HepG2 (cell line): ENCODE measurements around the gene ERBB4. TPM values are rescaled to one million over a fixed set of nuclear protein-coding genes. Genes with fewer than 3 reads are reported as not detected.

Source experiments
- ATAC-seq: fragments of 200-7000 bp; cut with Tn5 transposase; 3 replicates; pipeline ENCODE4 v1.9.1; 2020; ENCODE audit warnings: mild to moderate bottlenecking, moderate library complexity
- BruUV-seq: library from RNA; stranded (reverse); fragments of 400-500 nt; replicated peaks from 2 replicates; lab custom pipeline; 2021; lab: Mats Ljungman, UMichigan
- CTCF ChIA-PET: fragments of 300-600 bp; formaldehyde crosslinking; extraction: SDS; loops from one replicate; lab custom pipeline; 2021; ENCODE audit warnings: low total read pairs, inconsistent platforms, low intra/inter-chr PET ratio; lab: Yijun Ruan, JAX
- POLR2A ChIA-PET: fragments of 350-600 bp; sonication (Branson Sonifier 250); formaldehyde crosslinking; loops from one replicate; lab custom pipeline; 2020; ENCODE audit warnings: antibody characterized with exemption, inconsistent platforms; lab: Yijun Ruan, JAX
- DNase-seq: peaks from one replicate; pipeline ENCODE4 v3.0.0-alpha.2; 2015; ENCODE audit warnings: low spot score
- FAIRE-seq: peaks from 3 replicates; lab custom pipeline; 2011; peaks lifted over from hg19 to GRCh38; lab: Jason Lieb, UNC
- H2AFZ ChIP-seq: one replicate; pipeline ENCODE4 v1.6.1; 2011; ENCODE audit warnings: low read length, inconsistent platforms
- H3K27ac ChIP-seq: fragments of 300-600 bp; 3 replicates; pipeline ENCODE4 v1.8.0; 2011; ENCODE audit warnings: mixed run types, mild to moderate bottlenecking, mixed read lengths, low read length, inconsistent platforms; ENCODE audit not compliant: insufficient read depth; ENCODE audit errors: extremely low read length
- H3K27me3 ChIP-seq, 2 experiments: fragments of 200-600 bp in 1 of 2; 2 replicates in 1 of 2; 3 replicates in 1 of 2; pipeline versions ENCODE4 v1.6.0 to v1.8.0; 2011; ENCODE audit warnings: low read length in 2 of 2, mild to moderate bottlenecking in 2 of 2, moderate library complexity in 2 of 2, inconsistent platforms in 1 of 2; ENCODE audit not compliant: insufficient read depth in 2 of 2, control insufficient read depth in 1 of 2
- H3K36me3 ChIP-seq, 2 experiments: fragments of 200-600 bp in 1 of 2; replicated peaks in 1 of 2; 2 replicates in 1 of 2; 3 replicates in 1 of 2; pipeline versions ENCODE4 v1.5.1 to v1.8.0; 2011; ENCODE audit warnings: low read length in 2 of 2, inconsistent platforms in 1 of 2; ENCODE audit not compliant: insufficient read depth in 2 of 2, control insufficient read depth in 1 of 2
- H3K4me1 ChIP-seq: 2 replicates; pipeline ENCODE4 v1.5.1; 2012; ENCODE audit warnings: low read length, inconsistent platforms; ENCODE audit not compliant: insufficient read depth
- H3K4me2 ChIP-seq: 2 replicates; pipeline ENCODE4 v1.6.0; 2011; ENCODE audit warnings: low read depth, low read length, inconsistent platforms
- H3K4me3 ChIP-seq, 3 experiments: fragments of 200-600 bp in 1 of 3; sonication (generic), shearing (Covaris generic) in 1 of 3; replicated peaks in 1 of 3; 2 replicates each; pipeline ENCODE4 v1.5.1; 2011 to 2016; ENCODE audit warnings: low read length in 3 of 3, inconsistent platforms in 2 of 3, low read depth in 2 of 3, mild to moderate bottlenecking in 2 of 3, control low read depth in 1 of 3, mixed read lengths in 1 of 3; ENCODE audit not compliant: insufficient read depth in 1 of 3
- H3K79me2 ChIP-seq: one replicate; pipeline ENCODE4 v1.6.1; 2011; ENCODE audit warnings: low read length, inconsistent platforms; ENCODE audit not compliant: insufficient read depth
- H3K9ac ChIP-seq: 2 replicates; pipeline ENCODE4 v1.6.0; 2011; ENCODE audit warnings: mild to moderate bottlenecking, low read depth, low read length, inconsistent platforms; ENCODE audit not compliant: insufficient read depth
- H3K9me3 ChIP-seq: 2 replicates; pipeline ENCODE4 v1.5.1; 2012; ENCODE audit warnings: mild to moderate bottlenecking, low read length
- H4K20me1 ChIP-seq: 2 replicates; pipeline ENCODE4 v1.6.0; 2011; ENCODE audit warnings: inconsistent platforms, mild to moderate bottlenecking, low read length, moderate library complexity; ENCODE audit not compliant: insufficient read depth
- CREB1 ChIP-seq, 2 experiments: fragments of 450-650 bp in 1 of 2; IDR thresholded peaks; 2 replicates each; pipeline ENCODE4 v1.6.1; 2016 to 2017; ENCODE audit warnings: control low read depth in 1 of 2, mild to moderate bottlenecking in 1 of 2, missing compliant biosample characterization in 1 of 2, missing genetic modification characterization in 1 of 2
- HNF4A ChIP-seq: sonication (generic); formaldehyde crosslinking; IDR thresholded peaks from 2 replicates; pipeline ENCODE4 v1.4.0; 2020; ENCODE audit warnings: missing genetic modification reagents
- NPAS2 ChIP-seq: sonication (generic); formaldehyde crosslinking; IDR thresholded peaks from 2 replicates; pipeline ENCODE4 v1.8.0; 2022; ENCODE audit warnings: mild to moderate bottlenecking, missing genetic modification reagents, borderline replicate concordance
- RORA ChIP-seq: sonication (generic); formaldehyde crosslinking; IDR thresholded peaks from 2 replicates; pipeline ENCODE4 v1.5.0; 2020; ENCODE audit warnings: mild to moderate bottlenecking, missing genetic modification reagents, moderate library complexity
- RXRB ChIP-seq: IDR thresholded peaks from 2 replicates; pipeline ENCODE4 v1.6.1; 2016; ENCODE audit warnings: borderline replicate concordance, missing genetic modification reagents, missing compliant biosample characterization
- SPEN ChIP-seq: sonication (generic); formaldehyde crosslinking; IDR thresholded peaks from 2 replicates; pipeline ENCODE4 v1.5.1; 2020; ENCODE audit warnings: low read depth, mild to moderate bottlenecking, missing genetic modification reagents
- ZBTB38 ChIP-seq: sonication (generic); formaldehyde crosslinking; IDR thresholded peaks from 2 replicates; pipeline ENCODE4 v1.5.1; 2020; ENCODE audit warnings: mild to moderate bottlenecking, missing genetic modification reagents
- ZNF121 ChIP-seq: sonication (generic); formaldehyde crosslinking; IDR thresholded peaks from 2 replicates; pipeline ENCODE4 v1.5.0; 2020; ENCODE audit warnings: mild to moderate bottlenecking, missing genetic modification reagents
- ZNF446 ChIP-seq: sonication (generic); formaldehyde crosslinking; IDR thresholded peaks from 2 replicates; pipeline ENCODE4 v1.5.0; 2020; ENCODE audit warnings: mild to moderate bottlenecking, missing genetic modification reagents
- ZSCAN31 ChIP-seq: sonication (generic); formaldehyde crosslinking; IDR thresholded peaks from 2 replicates; pipeline ENCODE4 v1.5.0; 2020; ENCODE audit warnings: low read depth, mild to moderate bottlenecking, missing genetic modification reagents
- WGBS: methylation state at CpG from one replicate; pipeline ENCODE4 v1.1.6; 2017; ENCODE audit warnings: low lambda C conversion rate; 5-methylcytosine and 5-hydroxymethylcytosine counted together
- in situ Hi-C: cut with HindIII; loops from 2 replicates; pipeline ENCODE4 v1.10.0; 2017; ENCODE audit warnings: low pct_unique_long_range_greater_than_20kb; ENCODE audit not compliant: extremely low pct_ligation_motif_present
- intact Hi-C: fragments of 100-400 bp; cut with micrococcal nuclease; formaldehyde crosslinking; loops from one replicate; pipeline ENCODE4 v1.10.0; 2022; ENCODE audit not compliant: unreplicated experiment
- polyA plus RNA-seq, 8 experiments: library from polyadenylated mRNA; depleted of rRNA in 3 of 8; stranded (reverse) in 7 of 8; unstranded in 1 of 8; fragments of >200 nt; fragmentation: Illumina TruSeq in 4 of 8; extraction: Trizol in 4 of 8; gene quantifications; 2 replicates each; pipeline versions ENCODE4 v1.2.1 to v1.2.3, GENCODE V29; 2011 to 2016; ENCODE audit warnings: low read depth in 4 of 8, missing spikeins in 1 of 8, mixed read lengths in 1 of 8; ENCODE audit not compliant: insufficient read depth in 1 of 8
- total RNA-seq, 5 experiments: library from RNA; depleted of rRNA; stranded (reverse); fragments of >200 nt; fragmentation: Illumina TruSeq; extraction: Trizol; gene quantifications; 2 replicates each; pipeline ENCODE4 v1.2.3, GENCODE V29; 2016; ENCODE audit warnings: low read depth in 1 of 5
- TF ChIP-seq, protein P1 (sequence below): sonication (generic); formaldehyde crosslinking; IDR thresholded peaks from 2 replicates; pipeline ENCODE4 v1.5.0; 2020; ENCODE audit warnings: missing genetic modification reagents
- TF ChIP-seq, protein P2 (sequence below): sonication (generic); formaldehyde crosslinking; IDR thresholded peaks from 2 replicates; pipeline ENCODE4 v1.4.0; 2020; ENCODE audit warnings: missing genetic modification reagents, mild to moderate bottlenecking, borderline replicate concordance
- TF ChIP-seq, protein P3 (sequence below): sonication (generic); formaldehyde crosslinking; IDR thresholded peaks from 2 replicates; pipeline ENCODE4 v1.5.0; 2020; ENCODE audit warnings: missing genetic modification reagents, mild to moderate bottlenecking, borderline replicate concordance

Gene ERBB4
- total and polyA plus RNA-seq, 2 of the 13 experiments (the other 11 are each of a cell fraction or from before 2014, with no cell fraction given) = not detected

- Histone ChIP-seq H3K4me2 (no peak overlapping the region), H3K9ac (no peak overlapping the region), H3K79me2 (no peaks in the 10 kb centered on the region), H3K9me3 (no peaks in the 10 kb centered on the region), H3K4me1 (no peaks in the 10 kb centered on the region), H3K4me3 (no peak overlapping the region), H4K20me1 (no peaks in the 10 kb centered on the region), H2AFZ (no peak overlapping the region), H3K27ac (no peak overlapping the region), H3K36me3 (no peaks in the 10 kb centered on the region), H3K27me3 (no peaks in the 10 kb centered on the region; a peak in 1 of 5 replicates)
- FAIRE-seq (no peak), DNase-seq (no peak), ATAC-seq (no peak)
- POLR2A ChIA-PET = no interaction called here
- in situ Hi-C loops (no loop called here), intact Hi-C loops (no loop called here)
- WGBS = 5% methylated on average over 2 of the region's 2 CpGs
- BruUV-seq = no TSS peak
- TF ChIP-seq CREB1 (IDR thresholded peaks at IDR 0.05) (peak; percentile 66), CREB1 (CRISPR knock-in tag; IDR thresholded peaks at IDR 0.05) (no peak), ZNF446 (CRISPR knock-in tag) (no peak), ZSCAN31 (CRISPR knock-in tag) (no peak), HNF4A (CRISPR knock-in tag) (no peak), RXRB (CRISPR knock-in tag) (no peak)
- CTCF ChIA-PET = no interaction called here
Observed at GRCh38 chr2:211397764-211398163, 1140.8 kb downstream of the ERBB4 start.

DNA sequence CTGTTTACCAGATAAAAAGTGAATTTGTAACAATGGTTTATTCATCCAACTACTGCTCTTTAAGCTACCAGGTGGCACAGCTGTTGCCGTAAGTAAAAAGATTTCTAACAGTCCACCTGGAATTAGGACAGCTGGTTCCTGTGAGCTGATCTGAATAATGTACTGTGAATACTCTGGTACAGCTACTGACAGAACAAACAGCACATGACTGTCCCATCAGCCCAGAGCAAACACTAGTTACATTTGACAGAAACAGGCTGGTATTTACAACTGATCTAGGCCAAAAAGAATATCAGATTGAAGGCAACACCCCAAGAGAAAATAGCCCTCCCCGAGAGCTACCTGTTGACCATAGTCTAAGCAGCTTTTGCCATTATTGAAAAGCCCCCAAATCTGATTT, 1141.8 kb downstream of the ERBB4 start:
- POLR2A ChIA-PET = no interaction called here
- no peaks in the 10 kb centered on the region for H3K4me1 ChIP-seq
- no peaks in the 10 kb centered on the region; a peak in 1 of 5 replicates for H3K27me3 ChIP-seq
- in situ Hi-C loops (no loop called here), intact Hi-C loops (no loop called here)
- no peak for DNase-seq
- no TSS peak for BruUV-seq
- WGBS = 0% methylated on average over 2 of the region's 2 CpGs
- no peaks in the 10 kb centered on the region for H4K20me1 ChIP-seq
- H2AFZ ChIP-seq = no peak overlapping the region
- CTCF ChIA-PET = no interaction called here
- no peak overlapping the region for H3K9ac ChIP-seq
- H3K36me3 ChIP-seq = no peaks in the 10 kb centered on the region
- FAIRE-seq = no peak
- peak; percentile 52 for ATAC-seq
- H3K4me2 ChIP-seq = no peak overlapping the region
- no peak overlapping the region for H3K4me3 ChIP-seq
- H3K27ac ChIP-seq = no peak overlapping the region
- no peaks in the 10 kb centered on the region for H3K9me3 ChIP-seq
- H3K79me2 ChIP-seq = no peaks in the 10 kb centered on the region
- TF ChIP-seq, protein P1, sequence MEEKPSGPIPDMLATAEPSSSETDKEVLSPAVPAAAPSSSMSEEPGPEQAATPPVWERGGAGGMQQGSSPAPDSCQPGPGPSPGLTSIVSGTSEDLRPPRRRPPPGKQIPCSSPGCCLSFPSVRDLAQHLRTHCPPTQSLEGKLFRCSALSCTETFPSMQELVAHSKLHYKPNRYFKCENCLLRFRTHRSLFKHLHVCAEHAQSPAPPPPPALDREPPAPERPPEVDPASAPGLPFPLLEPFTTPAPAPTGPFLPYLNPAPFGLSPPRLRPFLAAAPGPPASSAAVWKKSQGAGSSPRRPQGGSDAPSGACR (CRISPR knock-in tag) = no peak
- no peak for TF ChIP-seq ZNF121
- TF ChIP-seq RORA (CRISPR knock-in tag) = no peak
- TF ChIP-seq, protein P2, sequence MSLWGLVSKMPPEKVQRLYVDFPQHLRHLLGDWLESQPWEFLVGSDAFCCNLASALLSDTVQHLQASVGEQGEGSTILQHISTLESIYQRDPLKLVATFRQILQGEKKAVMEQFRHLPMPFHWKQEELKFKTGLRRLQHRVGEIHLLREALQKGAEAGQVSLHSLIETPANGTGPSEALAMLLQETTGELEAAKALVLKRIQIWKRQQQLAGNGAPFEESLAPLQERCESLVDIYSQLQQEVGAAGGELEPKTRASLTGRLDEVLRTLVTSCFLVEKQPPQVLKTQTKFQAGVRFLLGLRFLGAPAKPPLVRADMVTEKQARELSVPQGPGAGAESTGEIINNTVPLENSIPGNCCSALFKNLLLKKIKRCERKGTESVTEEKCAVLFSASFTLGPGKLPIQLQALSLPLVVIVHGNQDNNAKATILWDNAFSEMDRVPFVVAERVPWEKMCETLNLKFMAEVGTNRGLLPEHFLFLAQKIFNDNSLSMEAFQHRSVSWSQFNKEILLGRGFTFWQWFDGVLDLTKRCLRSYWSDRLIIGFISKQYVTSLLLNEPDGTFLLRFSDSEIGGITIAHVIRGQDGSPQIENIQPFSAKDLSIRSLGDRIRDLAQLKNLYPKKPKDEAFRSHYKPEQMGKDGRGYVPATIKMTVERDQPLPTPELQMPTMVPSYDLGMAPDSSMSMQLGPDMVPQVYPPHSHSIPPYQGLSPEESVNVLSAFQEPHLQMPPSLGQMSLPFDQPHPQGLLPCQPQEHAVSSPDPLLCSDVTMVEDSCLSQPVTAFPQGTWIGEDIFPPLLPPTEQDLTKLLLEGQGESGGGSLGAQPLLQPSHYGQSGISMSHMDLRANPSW (CRISPR knock-in tag) = no peak
- no peak for TF ChIP-seq ZBTB38 (CRISPR knock-in tag)
- TF ChIP-seq, protein P3, sequence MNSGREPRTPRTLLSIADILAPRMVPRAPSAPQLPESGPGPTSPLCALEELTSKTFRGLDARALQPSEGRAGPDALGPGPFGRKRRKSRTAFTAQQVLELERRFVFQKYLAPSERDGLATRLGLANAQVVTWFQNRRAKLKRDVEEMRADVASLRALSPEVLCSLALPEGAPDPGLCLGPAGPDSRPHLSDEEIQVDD (CRISPR knock-in tag) = no peak
- TF ChIP-seq SPEN (CRISPR knock-in tag) = no peak
- TF ChIP-seq NPAS2 (CRISPR knock-in tag) = no peak
